ENCODE results near the gene FHL3.

DNA sequence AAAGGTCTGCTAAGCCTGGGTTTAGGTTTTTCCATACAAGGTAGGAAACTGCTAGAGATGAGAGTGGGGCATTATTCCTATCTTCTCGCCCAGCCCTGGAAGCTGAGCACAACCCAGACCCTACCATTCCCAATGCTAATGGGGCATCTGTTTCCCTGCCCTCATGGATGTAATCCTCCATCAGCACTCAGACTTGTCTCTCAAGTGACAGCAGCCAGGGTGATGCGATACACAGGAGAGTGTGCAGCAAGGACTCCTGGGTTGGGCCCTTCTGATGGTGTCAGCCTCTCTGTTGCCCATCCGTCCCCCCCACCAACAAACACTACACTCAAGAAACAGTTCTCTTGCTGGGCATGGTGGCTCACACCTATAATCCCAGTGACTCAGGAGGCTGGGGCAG lies 52.6 kb downstream of the FHL3 start:
- TF ChIP-seq, protein P1, sequence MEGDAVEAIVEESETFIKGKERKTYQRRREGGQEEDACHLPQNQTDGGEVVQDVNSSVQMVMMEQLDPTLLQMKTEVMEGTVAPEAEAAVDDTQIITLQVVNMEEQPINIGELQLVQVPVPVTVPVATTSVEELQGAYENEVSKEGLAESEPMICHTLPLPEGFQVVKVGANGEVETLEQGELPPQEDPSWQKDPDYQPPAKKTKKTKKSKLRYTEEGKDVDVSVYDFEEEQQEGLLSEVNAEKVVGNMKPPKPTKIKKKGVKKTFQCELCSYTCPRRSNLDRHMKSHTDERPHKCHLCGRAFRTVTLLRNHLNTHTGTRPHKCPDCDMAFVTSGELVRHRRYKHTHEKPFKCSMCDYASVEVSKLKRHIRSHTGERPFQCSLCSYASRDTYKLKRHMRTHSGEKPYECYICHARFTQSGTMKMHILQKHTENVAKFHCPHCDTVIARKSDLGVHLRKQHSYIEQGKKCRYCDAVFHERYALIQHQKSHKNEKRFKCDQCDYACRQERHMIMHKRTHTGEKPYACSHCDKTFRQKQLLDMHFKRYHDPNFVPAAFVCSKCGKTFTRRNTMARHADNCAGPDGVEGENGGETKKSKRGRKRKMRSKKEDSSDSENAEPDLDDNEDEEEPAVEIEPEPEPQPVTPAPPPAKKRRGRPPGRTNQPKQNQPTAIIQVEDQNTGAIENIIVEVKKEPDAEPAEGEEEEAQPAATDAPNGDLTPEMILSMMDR (IDR thresholded peaks at IDR 0.05) = no peak
- TF ChIP-seq POLR2A (IDR thresholded peaks at IDR 0.05) = no peak
